GM21619 (cell line): ENCODE measurements around the gene OR1M1.
"Not testable (repeated sequence)": the region's sequence is repeated elsewhere in the genome, so short reads cannot be mapped to it uniquely, and the experiment has no call there.

Experiments
- ATAC-seq: cut with Tn5 transposase; IDR thresholded peaks from one replicate; pipeline ENCODE4 v1.9.1; 2021; ENCODE audit not compliant: unreplicated experiment

Gene OR1M1, protein sequence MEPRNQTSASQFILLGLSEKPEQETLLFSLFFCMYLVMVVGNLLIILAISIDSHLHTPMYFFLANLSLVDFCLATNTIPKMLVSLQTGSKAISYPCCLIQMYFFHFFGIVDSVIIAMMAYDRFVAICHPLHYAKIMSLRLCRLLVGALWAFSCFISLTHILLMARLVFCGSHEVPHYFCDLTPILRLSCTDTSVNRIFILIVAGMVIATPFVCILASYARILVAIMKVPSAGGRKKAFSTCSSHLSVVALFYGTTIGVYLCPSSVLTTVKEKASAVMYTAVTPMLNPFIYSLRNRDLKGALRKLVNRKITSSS

DNA sequence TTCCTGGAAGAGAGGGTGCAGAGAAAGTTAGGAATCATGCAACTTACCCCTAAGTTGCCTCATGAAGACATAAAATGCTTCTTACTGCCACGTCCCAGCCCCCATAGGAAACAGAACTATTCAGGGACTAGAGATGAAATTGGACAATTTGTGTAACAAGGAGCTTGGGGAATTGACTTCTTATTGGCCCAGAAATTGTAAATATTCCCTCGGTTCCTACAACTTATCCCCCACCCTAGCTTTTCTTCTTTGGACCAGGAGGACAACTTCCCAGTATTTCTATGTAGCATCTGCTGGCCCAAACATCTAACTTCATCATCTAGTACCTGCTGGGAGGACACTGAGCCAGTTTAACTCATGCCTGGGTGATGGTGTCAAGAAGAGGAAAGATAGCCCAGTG is at the start of gene OR1M1:
OR1M1 (plus strand) TSS at position 301 of the 400 bp plus-strand sequence. CDS start 6,184 bp downstream, outside the sequence.
- no peak for ATAC-seq

- no peak for ATAC-seq
Observed at GRCh38 chr19:9037400-9038062, 49.3 kb upstream of the OR1M1 start.

DNA sequence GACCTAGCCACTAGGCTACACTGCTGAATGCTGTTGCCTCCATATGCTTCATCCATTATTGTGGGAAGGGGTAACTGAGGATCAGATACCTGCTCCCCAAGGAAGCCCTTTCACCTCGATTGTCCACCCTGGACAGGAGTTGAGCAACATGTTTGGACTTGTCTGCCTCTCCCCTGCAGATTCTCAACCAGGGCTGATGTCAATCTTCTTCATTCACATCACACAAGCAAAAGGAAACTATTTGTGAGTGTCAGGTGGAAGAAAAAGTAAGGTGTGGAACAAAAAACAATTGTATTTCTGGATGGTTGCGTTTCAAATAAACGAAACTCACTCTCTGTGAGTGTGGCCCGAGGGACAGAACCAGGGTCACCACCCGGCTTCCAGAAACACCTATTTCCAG is 47.1 kb upstream of the OR1M1 start:
- no peak for ATAC-seq

DNA sequence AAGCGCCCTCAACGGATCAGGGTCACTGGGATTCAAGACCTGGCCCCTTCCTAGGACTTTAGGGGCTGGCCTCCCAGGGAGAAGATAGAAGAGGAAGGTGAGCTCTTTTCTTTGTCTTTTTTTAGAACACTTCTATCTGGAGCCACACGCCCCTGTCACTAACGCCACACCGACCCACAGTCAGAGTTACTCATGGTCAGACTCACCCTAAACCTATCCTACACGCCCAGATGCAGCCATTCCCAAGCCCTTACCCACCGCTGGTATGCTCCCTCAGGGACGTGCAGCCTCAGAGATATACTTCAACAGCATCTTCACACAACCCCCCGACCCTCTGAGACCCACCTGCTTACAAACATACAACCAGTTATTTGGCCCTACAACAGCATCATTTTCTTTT is 46.7 kb upstream of the OR1M1 start:
- ATAC-seq: no peak

- ATAC-seq: no peak
Observed at GRCh38 chr19:9041023-9041422, 45.8 kb upstream of the OR1M1 start.

DNA sequence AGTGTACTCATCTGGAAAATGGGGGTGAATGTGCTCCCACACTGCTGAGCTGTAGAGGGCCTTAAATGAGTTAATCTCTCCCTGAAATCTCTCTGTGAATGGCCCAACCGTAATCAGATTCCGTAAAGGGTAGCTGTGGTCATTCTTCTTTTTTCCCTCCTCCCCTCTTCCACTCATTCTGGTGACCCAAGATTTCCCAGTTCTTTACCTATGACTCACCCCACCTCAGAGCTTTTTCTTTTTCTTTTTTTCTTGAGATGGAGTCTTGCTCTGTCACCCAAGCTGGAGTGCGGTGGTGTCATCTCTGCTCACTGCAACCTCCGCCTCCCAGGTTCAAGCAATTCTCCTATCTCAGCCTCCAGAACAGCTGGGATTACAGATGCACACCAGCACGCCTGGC is 43.3 kb upstream of the OR1M1 start:
- ATAC-seq: no peak

DNA sequence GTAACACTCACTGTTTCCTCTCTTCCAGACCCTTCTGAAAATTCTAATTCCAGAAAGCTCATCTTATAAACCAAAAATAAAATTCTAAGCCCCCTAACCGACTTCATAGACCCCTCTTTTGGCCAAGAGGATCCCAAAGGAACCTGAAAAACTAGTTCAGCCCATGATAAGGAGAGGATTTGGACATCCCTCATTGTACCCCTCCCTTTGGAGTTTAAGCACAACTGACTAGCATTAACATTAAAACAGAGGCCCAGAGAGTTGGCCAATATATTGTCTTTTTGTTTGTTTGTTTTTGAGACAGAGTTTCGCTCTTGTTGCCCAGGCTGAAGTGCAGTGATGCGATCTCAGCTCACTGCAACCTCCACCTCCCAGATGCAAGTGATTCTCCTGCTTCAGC is 42.4 kb upstream of the OR1M1 start:
- ATAC-seq: no peak

DNA sequence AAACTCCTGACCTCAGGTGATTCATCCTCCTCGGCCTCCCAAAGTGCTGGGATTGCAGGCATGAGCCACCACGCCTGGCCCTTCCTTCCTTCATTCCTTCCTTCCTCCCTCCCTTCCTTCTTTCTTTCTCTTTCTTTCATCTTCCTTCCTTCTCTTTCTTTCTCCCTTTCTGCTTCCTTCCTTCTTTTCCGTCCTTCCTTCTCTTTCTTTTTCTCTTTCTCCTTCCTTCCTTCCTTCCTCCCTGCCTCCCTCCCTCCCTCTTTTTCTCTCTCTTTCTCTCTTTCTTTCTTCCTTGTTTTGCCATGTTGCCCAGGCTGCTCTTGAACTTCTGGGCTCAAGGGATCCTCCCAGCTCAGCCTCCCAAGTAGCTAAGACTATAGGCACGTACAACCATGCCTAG is 40.2 kb upstream of the OR1M1 start:
- no peak for ATAC-seq

- ATAC-seq: no peak
Observed at GRCh38 chr19:9052894-9053293, 34.0 kb upstream of the OR1M1 start.

DNA sequence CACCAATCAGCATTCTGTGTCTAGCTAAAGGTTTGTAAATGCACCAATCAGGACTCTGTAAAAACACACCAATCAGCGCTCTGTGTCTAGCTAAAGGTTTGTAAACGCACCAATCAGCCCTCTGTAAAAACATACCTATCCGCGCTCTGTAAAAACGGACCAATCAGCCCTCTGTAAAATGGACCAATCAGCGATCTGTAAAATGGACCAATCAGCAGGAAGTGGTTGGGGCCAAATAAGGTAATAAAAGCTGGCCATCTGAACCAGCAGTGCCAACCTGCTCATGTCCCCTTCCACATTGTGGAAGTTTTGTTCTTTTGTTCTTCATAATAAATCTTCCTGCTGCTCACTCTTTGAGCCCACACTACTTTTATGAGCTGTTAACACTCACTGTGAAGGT is 33.2 kb upstream of the OR1M1 start:
- ATAC-seq: not testable (repeated sequence)

DNA sequence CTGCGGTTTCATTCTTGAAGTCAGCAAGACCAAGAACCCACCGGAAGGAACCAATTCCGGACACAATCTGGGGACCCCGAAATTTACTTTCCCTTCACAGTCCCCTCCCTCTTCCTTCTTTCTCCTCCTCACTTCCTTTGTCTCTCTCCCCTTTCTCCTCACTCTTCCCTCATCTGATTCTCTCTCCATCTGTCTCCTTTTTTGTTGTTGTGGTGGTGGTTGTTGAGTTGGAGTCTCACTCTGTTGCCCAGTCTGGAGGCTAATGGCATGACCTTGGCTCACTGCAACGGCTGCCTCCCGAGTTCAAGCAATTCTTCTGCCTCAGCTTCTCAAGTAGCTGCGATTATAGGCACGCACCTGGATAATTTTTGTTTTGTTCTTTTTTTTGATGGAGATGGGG is 32.7 kb upstream of the OR1M1 start:
- ATAC-seq: no peak

DNA sequence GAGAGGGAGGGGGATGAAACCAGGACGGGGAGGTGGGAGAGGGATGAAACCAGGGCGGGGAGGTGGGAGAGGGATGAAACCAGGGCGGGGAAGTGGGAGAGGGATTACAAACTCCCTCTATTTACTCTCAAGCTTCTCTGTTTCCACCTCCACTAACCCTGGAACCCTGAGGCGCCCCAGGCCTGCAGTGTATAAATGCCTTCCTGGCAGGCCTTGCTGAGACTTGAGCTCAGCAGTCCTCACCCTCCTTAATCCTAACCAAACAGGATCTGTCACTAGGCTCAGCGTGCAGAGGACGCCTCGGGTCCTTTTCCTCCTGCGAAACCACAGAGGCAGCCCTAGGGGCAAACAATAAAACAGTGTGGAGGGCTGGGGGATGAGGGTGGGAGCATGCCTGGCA is 32.1 kb upstream of the OR1M1 start:
- no peak for ATAC-seq

- not testable (repeated sequence) for ATAC-seq
Observed at GRCh38 chr19:9056131-9056530, 30.7 kb upstream of the OR1M1 start.

DNA sequence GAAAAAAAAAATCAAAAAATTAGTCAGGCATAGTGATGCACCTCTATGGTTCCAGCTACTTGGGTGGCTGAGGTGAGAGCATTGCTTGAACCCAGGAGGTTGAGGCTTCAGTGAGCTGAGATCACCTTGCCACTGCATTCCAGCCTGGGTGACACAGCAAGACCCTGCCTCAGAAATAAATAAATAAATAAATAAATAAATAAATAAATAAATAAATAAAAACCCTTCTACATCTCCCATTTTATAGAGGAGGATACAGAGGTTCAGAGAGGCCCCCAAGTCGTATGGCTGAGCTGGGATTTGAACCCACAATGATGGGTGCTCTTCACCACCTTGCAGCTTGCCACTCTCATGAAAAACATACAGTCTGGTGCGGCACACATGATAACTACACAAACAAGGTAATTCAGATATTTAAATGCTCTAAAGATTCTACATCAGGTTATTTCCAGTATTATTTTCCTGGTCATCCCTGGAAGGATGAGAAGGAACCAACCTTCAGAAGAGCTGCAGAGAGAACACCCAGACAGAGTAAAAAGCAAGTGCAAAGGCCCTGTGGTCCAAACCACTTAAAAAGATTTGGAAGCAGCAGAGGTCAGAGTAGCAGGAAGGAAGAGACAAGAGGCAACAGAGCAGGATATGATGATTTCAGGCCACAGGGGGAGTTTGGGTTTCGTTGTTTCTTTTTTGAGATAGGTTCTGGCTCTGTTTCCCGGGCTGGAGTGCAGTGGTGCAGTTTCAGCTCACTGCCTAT is 29.2 kb upstream of the OR1M1 start:
- ATAC-seq: no peak

DNA sequence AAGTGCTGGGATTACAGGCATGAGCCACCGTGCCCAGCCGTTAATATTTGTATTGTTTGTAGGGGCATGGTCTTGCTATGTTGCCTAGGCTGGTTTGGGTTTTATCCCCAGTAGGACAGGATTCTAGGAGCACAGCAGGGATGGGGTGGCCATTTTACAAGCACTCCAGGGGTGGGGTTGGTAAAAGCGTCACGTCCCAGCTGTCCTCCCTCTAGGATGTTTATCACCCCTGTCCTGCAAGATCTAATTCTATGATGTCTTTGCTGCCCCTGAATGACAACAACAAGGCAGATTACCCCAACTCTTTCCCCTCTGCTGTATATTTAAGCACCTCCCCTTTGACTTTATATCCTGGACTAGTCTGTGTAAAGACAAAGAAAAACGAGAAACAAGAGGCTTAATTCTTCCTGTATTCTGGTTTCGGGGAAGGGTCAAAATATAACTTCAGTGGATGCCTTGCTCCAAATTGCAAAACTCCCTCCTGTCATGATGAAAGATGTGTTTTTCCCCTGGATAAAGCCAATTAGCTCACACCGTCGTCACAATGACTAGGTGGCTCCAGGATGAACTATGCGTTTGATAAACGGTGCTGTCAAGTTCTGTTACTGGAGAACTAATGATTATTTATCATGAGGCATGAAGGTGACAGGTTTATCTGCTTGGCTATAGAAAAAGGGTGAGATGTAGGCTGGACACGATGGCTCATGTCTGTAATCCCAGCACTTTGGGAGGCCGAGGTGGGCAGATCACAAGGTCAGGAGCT is 27.8 kb upstream of the OR1M1 start:
- no peak for ATAC-seq

DNA sequence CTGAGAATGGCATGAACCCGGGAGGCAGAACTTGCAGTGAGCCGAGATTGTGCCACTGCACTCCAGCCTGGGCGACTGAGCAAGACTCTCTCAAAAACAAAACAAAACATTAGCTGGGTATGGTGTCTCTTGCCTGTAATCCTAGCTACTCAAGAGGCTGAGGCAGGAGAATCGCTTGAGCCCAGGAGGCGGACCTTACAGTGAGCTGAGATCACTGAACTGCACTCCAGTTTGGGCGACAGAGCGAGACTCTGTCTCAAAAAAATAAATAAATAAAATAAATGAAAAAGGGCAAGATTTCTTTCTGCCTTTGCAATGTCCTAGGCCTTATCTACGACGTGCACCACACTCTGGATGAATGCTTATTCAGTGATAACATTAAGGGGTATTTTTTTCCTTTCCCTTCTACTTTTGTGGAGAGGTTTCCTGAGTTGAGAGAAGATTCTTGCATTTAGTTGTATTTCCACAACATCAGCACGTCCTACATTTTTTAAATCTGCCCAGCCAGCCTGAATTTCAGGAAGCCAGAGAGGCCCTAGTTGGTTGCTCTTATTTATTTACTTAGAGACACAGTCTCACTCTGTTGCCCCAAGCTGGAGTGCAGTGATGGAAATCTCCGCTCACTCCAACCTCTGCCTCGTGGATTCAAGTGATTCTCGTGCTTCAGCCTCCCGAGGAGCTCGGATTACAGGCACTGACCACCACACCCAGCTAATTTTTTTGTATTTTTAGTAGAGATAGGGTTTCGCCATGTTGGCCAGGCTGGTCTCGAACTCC is 26.1 kb upstream of the OR1M1 start:
- ATAC-seq: no peak

DNA sequence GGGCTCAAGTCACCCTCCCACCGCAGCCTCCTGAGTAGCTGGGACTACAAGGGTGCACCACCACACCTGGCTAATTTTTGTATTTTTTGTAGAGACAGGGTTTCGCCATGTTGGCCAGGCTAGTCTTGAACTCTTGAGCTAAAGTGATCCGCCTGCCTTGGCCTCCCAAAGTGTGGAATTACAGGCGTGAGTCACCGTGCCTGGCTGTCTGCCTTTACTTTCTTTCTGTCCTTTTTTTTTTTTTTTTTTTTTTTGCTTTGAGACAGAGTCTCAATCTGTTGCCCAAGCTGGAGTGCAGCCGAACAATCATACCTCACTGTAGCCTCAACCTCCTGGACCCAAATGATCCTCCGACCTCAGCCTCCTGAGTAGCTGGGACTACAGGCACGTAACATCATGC is 25.0 kb upstream of the OR1M1 start:
- no peak for ATAC-seq

DNA sequence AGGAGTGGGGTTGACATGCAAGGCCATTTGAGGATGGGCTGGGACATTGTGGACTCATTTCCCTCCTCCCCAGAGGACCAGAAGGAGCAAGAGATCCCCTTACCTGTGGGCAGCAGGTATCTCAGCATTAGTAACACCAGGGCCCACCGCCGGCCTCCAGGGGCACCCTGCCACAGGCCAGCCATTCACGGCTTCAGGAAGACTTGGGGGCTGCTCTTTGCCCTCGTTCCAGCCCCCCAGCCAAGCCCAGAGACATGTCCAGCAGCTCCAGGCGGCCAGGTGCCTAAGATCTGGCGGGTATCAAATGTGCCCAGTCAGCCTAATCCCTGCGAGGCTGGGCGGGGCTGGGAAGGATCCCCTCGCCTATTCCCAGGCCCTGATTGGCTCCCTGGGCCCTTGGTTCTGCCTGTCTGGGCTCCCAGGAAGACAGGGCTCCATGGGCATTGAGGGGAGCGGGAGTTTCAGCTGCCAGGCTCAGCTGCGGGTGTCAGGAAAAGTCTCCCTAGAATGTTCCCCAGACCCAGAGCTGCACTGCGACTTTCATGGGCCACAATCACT is 21.3 kb upstream of the OR1M1 start:
- ATAC-seq: no peak

- ATAC-seq: no peak
Observed at GRCh38 chr19:9070066-9070465, 16.8 kb upstream of the OR1M1 start.

GRCh38 chr19:9071720-9072119 is 15.1 kb upstream of the OR1M1 start:
- ATAC-seq: not testable (repeated sequence)
